DND-41 (cell line): ENCODE measurements around the gene SERPING1.

Experiments
- ATAC-seq: fragments of 200-7000 bp; cut with Tn5 transposase; 3 replicates; pipeline ENCODE4 v1.9.1; 2021; ENCODE audit warnings: low read depth; ENCODE audit not compliant: insufficient read depth
- DNase-seq: peaks from one replicate; pipeline ENCODE4 v3.0.0-alpha.2; 2020
- H2AFZ ChIP-seq: 2 replicates; pipeline ENCODE4 v1.6.0; 2012; ENCODE audit warnings: low read depth, low read length
- H3K27ac ChIP-seq: 2 replicates; pipeline ENCODE4 v1.5.1; 2012; ENCODE audit warnings: low read length, inconsistent platforms
- H3K27me3 ChIP-seq: fragments of 200-600 bp; sonication (generic); 2 replicates; pipeline ENCODE4 v1.6.0; 2012; ENCODE audit warnings: low read length, mild to moderate bottlenecking, inconsistent platforms; ENCODE audit not compliant: insufficient read depth, poor library complexity
- H3K36me3 ChIP-seq: 2 replicates; pipeline ENCODE4 v1.5.1; 2012; ENCODE audit warnings: low read length, inconsistent platforms; ENCODE audit not compliant: insufficient read depth
- H3K4me1 ChIP-seq: 2 replicates; pipeline ENCODE4 v1.5.1; 2012; ENCODE audit warnings: mild to moderate bottlenecking, low read length; ENCODE audit not compliant: insufficient read depth
- H3K4me2 ChIP-seq: 2 replicates; pipeline ENCODE4 v1.6.0; 2012; ENCODE audit warnings: mild to moderate bottlenecking, moderate library complexity, low read length, inconsistent platforms; ENCODE audit not compliant: insufficient read depth
- H3K4me3 ChIP-seq, 2 experiments: fragments of 200-600 bp in 1 of 2; shearing (Covaris generic) in 1 of 2; 2 replicates each; pipeline ENCODE4 v1.5.1; 2012 to 2016; ENCODE audit warnings: inconsistent platforms in 2 of 2, low read length in 2 of 2, mild to moderate bottlenecking in 2 of 2, low read depth in 1 of 2, moderate library complexity in 1 of 2
- H3K79me2 ChIP-seq: 2 replicates; pipeline ENCODE4 v1.6.0; 2012; ENCODE audit warnings: low read length, inconsistent platforms; ENCODE audit not compliant: insufficient read depth
- H3K9ac ChIP-seq: 2 replicates; pipeline ENCODE4 v1.6.0; 2012; ENCODE audit warnings: low read depth, mild to moderate bottlenecking, inconsistent platforms, low read length, moderate library complexity
- H3K9me3 ChIP-seq: 2 replicates; pipeline ENCODE4 v1.5.1; 2012; ENCODE audit warnings: low read length, moderate library complexity, mild to moderate bottlenecking, inconsistent platforms; ENCODE audit not compliant: insufficient read depth, severe bottlenecking
- H4K20me1 ChIP-seq: 2 replicates; pipeline ENCODE4 v1.6.0; 2012; ENCODE audit warnings: low read length; ENCODE audit not compliant: insufficient read depth
- EZH2 ChIP-seq: IDR thresholded peaks from 3 replicates; pipeline ENCODE4 v1.6.1; 2012; ENCODE audit warnings: borderline replicate concordance, low read depth, mild to moderate bottlenecking, moderate library complexity, low read length, inconsistent platforms; ENCODE audit not compliant: severe bottlenecking
- TF ChIP-seq, protein P1 (sequence below): IDR thresholded peaks from 2 replicates; pipeline ENCODE4 v1.5.1; 2012; ENCODE audit warnings: borderline replicate concordance, low read length, moderate library complexity, mild to moderate bottlenecking; ENCODE audit not compliant: poor library complexity, severe bottlenecking; ENCODE audit errors: extremely low read depth

Gene SERPING1

DNA sequence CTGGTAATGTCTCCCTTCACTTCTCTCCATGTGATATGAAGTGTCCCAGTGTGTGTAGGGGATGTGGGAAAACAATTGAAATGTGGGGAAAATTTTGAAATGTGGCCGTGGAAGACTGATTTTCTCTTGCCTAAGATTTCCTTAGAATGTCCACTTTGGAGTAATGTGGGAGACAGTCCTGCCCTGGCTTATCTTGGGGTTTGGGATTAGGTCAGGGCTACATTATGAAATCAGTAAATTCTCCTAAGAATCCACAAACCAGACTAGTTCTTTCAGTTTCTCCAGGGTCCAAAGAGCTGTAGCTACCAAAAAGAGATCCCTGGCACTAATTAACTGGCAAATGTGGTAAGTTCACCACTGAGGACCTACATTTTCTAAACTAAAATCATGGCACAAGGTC, 29.4 kb downstream of the SERPING1 start:
- Histone ChIP-seq H3K4me1 (no peaks in the 10 kb centered on the region; the same call in 1 of the 2 replicates), H3K9ac (no peak overlapping the region), H3K27ac (no peak overlapping the region), H3K27me3 (no peaks in the 10 kb centered on the region), H3K36me3 (no peaks in the 10 kb centered on the region), H3K9me3 (no peaks in the 10 kb centered on the region), H2AFZ (peak overlapping the region; percentile 30; the same call in 1 of the 2 replicates), H3K4me2 (no peak overlapping the region), H4K20me1 (no peaks in the 10 kb centered on the region), H3K79me2 (no peaks in the 10 kb centered on the region), H3K4me3 (no peak overlapping the region)
- TF ChIP-seq, protein P1, sequence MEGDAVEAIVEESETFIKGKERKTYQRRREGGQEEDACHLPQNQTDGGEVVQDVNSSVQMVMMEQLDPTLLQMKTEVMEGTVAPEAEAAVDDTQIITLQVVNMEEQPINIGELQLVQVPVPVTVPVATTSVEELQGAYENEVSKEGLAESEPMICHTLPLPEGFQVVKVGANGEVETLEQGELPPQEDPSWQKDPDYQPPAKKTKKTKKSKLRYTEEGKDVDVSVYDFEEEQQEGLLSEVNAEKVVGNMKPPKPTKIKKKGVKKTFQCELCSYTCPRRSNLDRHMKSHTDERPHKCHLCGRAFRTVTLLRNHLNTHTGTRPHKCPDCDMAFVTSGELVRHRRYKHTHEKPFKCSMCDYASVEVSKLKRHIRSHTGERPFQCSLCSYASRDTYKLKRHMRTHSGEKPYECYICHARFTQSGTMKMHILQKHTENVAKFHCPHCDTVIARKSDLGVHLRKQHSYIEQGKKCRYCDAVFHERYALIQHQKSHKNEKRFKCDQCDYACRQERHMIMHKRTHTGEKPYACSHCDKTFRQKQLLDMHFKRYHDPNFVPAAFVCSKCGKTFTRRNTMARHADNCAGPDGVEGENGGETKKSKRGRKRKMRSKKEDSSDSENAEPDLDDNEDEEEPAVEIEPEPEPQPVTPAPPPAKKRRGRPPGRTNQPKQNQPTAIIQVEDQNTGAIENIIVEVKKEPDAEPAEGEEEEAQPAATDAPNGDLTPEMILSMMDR = no peak
- no peak for ATAC-seq
- no peak for DNase-seq

DNA sequence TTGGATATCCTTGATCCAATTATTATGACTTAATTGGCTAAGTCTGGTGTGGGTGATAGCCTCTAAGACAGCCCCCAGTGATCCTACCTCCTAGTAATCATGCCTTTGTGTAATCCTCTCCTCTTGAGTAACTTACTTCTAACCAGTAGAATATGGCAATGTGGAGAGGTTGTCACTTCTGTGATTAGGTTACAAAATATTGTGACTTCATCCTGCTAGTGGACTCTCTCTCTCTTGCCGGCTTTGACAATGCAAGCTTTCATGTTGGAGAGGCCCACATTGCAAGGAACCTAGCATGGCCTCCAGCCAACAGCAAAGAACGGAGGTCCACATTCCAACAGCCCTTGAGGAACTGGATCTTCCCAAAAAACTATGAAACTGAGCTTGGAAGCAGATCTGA, 32.7 kb downstream of the SERPING1 start:
- TF ChIP-seq, protein P1 = no peak
- no peak for TF ChIP-seq EZH2
- no peak for DNase-seq
- no peaks in the 10 kb centered on the region for H3K36me3 ChIP-seq

GRCh38 chr11:57632116-57632515, 34.6 kb downstream of the SERPING1 start:
- Histone ChIP-seq H3K9me3 (no peaks in the 10 kb centered on the region), H3K4me2 (no peak overlapping the region), H3K9ac (no peak overlapping the region), H3K4me3 (no peak overlapping the region), H2AFZ (no peak overlapping the region), H3K27ac (no peak overlapping the region), H3K79me2 (no peaks in the 10 kb centered on the region), H4K20me1 (no peaks in the 10 kb centered on the region), H3K36me3 (no peaks in the 10 kb centered on the region), H3K4me1 (no peaks in the 10 kb centered on the region; the same call in 1 of the 2 replicates), H3K27me3 (no peaks in the 10 kb centered on the region)
- DNase-seq (no peak), ATAC-seq (no peak)
- no peak for TF ChIP-seq EZH2
- TF ChIP-seq, protein P1 = no peak

More for the DNA sequence above, 32.7 kb downstream of the SERPING1 start:
- Histone ChIP-seq H4K20me1 (no peaks in the 10 kb centered on the region), H2AFZ (no peak overlapping the region), H3K79me2 (no peaks in the 10 kb centered on the region), H3K4me2 (no peak overlapping the region), H3K27ac (no peak overlapping the region), H3K4me3 (no peak overlapping the region), H3K4me1 (no peaks in the 10 kb centered on the region; the same call in 1 of the 2 replicates), H3K27me3 (no peaks in the 10 kb centered on the region), H3K9me3 (no peaks in the 10 kb centered on the region), H3K9ac (no peak overlapping the region)
- no peak for ATAC-seq

- Histone ChIP-seq H3K79me2 (no peaks in the 10 kb centered on the region), H3K9ac (no peak overlapping the region), H3K4me3 (no peak overlapping the region), H3K9me3 (no peaks in the 10 kb centered on the region), H3K27me3 (no peaks in the 10 kb centered on the region), H3K4me2 (no peak overlapping the region), H3K4me1 (peaks cover 12% of the 10 kb centered on the region), H3K27ac (no peak overlapping the region), H3K36me3 (no peaks in the 10 kb centered on the region), H2AFZ (no peak overlapping the region), H4K20me1 (no peaks in the 10 kb centered on the region)
- TF ChIP-seq EZH2 = no peak
- TF ChIP-seq, protein P1 = no peak
- ATAC-seq (no peak), DNase-seq (no peak)
Measured at GRCh38 chr11:57633394-57634070, 36.0 kb downstream of the SERPING1 start.
